NCI-H2171 (cell line): Measurements from ENCODE around the gene HERC6.
"Not testable (repeated sequence)": the region's sequence is repeated elsewhere in the genome, so short reads cannot be mapped to it uniquely, and the experiment has no call there.

Source experiments
- DNase-seq: peaks from one replicate; lab custom pipeline; 2025; lab: John Stamatoyannopoulos, UW

HERC6 gene

DNA sequence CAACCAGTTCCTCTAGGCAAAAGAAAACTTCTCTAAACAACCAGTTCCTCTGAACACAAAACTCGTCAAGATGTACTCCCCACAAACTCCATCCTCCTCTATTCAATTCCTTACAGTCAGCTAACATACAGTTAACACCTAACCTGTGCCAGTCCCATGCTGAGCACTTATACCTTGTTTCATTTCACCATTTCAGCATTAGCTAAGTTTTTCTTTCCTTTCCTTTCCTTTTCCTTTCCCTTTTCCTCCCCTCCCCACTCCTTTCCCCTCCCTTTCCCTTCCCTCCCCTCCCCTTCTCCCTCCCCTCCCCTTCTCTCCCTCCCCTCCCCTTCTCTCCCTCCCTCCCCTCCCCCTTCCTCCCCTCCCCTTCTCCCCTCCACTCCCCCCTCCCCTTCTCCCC lies 13.1 kb downstream of the HERC6 start:
- DNase-seq: no peak

DNA sequence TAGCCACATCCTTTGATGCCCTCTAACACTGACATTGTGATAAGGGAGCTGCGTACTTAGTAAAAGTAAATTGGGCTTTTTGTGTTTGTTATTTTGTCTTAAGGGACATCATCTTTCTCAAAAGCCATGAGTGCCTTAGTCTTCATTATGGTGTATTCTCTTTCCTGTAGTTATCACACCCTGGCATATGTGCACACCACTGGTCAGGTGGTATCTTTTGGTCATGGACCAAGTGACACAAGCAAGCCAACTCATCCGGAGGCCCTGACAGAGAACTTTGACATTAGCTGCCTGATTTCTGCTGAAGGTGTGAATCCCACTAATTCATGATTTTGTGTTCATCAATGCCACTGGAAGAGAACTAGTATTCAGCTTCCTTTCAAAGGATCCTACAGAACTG lies 18.0 kb downstream of the HERC6 start:
- DNase-seq: no peak

DNA sequence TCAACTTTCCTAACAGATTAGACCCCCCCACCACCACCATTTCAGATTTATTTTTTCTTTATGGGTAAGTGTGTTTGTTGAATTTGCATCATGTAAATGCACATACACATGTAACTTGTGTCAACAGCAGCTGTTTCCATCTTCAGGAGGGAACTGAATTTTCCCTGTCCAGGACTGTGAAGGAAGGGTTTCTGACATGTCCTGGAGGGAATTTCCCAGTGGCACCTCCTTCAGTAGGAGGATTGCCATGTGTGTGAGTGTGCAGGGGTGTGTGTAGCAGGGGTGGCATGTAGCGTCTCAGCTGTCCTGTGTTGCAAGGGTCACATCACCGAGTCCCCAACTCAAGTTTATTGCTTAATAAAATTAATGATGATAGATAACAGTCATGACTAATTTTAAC lies 19.7 kb downstream of the HERC6 start:
- DNase-seq: no peak

DNA sequence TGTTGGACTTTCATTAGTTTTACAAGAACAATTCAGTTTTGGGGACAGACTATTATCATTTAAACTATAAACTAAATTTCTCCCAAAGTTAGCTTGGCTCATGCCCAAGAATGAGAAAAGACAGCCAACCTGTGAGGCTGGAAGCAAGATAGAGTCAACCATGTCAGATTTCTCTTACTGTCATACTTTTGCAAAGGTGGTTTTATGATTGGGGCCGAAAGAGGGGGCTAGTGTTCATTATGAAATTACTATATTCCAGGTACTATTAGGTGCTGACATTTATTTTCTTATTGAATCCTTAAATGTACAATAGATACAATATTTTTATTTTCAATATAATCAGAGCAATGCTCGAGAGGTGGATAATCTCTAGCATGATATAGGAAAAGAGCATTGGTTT lies 30.6 kb downstream of the HERC6 start:
- no peak for DNase-seq

DNA sequence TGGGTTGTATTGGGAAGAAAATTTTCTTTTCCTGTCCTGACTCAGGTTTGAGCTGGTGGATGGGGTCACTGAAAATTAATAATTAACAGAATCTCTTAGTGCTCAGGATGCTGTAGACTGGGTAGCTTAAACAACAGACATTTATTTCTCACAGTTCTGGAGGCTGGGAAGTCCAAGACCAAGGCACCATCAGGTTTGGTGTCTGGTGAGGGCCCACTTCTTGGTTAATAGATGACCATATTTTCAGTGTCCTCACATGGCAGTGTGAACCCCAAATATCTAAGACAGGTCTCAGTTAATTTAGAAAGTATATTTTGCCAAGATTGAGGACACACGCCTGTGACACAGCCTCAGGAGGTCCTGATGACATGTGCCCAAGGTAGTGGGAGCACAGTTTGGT lies 31.1 kb downstream of the HERC6 start:
- no peak for DNase-seq

DNA sequence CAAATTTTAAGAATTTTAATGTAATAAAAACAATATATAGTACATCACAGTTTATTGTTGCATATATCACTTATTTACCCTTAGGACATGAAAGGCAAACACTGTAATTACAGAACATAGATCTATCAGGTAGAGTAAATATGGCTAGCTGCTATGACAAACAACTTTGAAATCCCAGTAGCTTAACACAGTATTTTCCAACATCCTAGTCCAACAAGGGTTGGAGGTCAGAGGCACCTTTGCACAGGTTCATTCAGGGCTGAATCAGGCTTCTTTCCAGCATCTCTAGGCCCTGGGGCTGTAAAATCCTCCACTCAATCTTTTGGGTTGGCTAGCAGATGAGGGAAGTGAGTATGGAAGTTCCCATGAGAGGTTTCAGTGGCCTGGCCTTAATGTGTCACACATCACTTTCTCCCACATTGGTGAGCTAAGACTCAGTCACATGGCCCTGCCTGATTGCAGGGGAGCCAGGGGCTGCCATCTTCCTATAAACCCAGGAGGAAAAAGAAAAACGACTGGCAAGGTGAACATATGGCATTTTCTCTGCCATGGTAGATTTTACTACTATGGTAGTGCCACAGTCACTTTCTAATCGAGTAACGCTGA lies 32.9 kb downstream of the HERC6 start:
- no peak for DNase-seq

DNA sequence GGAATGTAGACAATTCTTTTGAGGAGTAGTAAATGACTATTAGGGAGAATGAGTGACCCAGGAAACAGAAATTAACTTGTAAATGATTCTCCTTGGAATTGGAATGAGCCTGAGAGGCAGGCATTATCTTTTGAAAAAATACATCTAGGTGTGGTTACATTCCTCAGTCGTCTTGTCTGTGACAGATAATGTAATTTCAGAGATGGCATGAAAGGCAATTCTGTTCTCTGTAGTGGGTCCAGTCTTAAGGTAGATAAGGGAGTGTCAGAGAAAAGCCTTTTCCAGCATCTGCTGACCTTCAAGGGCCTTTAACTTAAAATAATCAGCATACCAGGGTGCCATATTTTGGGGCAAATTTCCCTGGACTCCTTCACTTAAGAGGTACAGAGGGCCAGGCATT lies 35.1 kb downstream of the HERC6 start:
- no peak for DNase-seq

DNA sequence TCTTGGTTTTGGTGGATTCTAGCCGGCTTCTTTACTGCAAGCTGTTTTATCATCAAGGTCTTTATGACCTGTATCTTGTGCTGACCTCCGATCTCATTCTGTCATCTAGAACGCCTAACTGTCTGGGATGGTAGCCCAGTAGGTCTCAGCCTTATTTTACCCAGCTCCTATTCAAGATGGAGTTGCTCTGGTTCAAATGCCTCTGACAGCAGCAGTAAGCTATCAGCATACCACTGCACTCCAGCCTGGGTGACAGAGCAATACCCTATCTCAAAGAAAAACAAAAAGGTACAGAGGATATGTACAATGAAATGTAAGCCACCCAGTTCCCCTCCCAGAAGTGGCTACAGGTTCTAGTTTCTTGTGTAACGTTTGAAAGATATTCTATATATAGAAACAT lies 36.1 kb downstream of the HERC6 start:
- DNase-seq: no peak

DNA sequence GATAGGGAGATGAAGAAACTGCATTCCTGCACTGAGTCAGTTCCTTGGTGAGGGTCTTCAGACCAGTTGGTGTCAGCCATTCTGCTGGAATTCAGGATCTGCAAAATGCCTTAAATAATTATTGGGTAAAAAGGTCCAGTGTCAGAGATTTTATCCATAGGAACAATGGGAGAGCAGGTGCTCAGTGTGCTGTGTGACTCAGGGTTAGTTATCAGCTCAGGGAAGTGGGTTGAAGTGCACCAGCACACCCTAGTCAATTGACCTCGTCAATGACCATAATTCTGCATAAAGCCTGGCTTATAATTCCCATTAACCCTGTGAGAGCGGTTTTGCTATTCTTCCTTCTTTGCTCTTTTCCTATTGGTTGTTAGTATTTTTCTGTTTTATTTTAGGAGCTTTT lies 37.3 kb downstream of the HERC6 start:
- DNase-seq: no peak

DNA sequence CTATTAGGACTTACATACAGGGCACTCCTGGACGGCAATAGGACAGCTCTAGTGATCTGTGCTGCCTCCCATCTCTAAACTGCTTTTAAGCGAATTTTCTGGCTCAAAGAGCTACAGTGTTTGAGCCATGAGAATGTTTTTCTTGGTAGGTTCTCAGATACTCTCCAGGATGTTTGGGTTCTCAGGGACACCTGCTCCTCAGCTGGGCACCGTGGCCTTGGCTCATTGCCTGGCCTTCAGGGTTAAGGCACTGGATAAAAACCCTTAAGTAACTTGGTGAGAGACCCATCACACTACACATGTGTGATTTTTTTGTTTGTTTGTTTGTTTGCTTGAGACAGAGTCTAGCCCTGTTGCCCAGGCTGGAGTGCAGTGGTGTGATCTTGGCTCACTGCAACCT lies 39.8 kb downstream of the HERC6 start:
- DNase-seq: no peak

DNA sequence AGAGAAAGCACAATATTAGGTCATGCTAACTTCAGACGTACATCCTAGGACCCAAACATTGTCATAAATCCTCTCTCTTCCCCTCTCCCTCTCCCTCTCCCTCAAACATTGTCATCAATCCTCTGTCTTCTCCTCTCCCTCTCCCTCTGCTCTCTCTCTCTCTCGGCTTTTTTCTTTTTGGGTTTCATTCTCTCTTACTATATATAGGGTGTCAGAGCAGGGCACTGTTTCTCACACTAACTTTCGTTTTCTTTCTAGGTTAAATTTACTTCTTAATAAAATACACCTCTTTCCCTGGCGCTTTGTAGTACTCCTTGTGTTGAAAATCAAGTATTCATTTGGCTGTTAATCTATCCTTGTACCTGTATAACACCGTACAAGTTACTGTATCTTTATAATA lies 41.2 kb downstream of the HERC6 start:
- DNase-seq: no peak

DNA sequence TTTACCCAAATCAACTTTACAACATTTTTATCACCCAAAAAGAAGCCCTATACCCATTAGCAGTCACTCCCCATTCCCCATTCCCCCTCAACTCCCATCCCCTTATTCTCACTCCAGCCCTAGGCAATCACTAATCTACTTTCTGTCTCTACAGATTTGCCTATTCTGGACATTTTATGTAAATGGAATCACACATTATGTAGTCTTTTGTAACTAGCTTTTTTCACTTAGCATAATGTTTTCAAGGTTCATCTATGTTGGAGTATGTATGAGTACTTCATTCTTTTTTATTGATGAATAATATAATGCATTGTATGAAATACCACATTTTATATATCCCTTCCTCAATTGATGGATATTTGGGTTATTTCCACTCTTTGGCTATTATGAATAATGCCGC lies 42.2 kb downstream of the HERC6 start:
- DNase-seq: no peak

DNA sequence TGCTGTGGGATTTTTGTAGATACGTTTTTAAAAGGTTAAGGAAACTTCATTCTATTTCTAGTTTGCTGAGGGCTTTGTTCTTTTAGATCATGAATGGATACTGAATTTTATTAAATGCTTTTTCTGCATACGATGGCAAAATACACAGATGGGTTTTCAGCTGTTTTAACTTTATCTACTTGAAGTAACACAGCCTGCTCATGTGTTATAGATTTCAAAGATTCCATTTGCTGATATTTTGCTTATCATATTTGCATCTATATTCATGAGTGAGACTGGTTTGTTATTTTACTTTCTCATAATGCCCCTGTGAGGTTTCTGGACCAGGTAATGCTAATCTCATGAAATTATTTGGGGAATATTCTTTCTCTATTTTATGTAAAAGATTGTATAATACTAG lies 43.8 kb downstream of the HERC6 start:
- DNase-seq: no peak

DNA sequence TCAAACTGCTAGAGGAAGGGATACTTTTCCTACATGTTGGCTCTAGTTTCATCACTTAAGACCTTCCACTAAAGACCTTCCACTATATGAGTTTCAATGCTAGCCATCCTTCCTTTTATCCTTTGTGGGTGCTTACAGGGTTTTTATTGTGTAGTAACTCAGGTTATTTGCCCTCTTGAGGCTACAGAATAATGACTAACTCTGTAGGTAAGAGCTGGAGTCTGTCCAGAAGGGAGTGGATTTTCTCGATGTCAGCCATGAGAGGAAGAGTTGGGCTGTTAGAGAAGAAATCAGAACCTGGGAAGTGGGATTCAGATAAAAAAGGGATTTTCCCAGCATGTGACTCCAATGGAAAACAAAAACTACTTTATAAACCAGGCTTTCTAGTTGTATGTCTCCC lies 50.7 kb downstream of the HERC6 start:
- DNase-seq: no peak

DNA sequence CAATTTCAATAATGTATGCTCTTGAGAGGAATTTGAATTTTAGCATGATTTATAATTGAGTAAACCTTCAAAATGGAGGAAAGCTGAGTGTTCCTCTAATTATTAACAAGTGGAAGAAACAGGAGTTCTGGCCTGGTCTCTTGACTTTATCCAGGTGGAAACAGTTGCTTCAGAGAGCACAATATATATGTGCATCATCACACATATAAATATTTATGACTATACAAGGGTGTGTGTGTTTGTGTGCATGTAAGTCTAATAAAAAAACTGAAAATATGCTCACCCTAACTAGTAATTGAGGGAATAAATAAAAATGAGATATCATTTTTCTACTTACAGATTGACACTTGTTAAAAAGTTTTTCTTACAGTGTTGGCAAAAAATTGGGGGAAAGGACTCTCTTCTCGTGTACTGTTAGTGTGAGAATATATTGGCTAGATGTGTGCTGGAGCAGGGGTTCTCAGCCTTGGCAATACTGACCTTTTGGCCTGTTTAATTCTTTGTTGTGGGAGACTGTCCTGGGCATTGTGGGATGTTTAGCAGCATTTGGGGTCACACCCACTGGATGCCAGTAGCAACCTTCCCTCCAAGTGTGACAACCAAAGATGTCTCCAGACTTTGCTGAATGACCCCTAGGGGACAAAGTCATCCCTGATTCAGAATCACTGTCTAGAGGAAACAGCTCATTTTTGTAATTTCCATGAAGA lies 57.5 kb downstream of the HERC6 start:
- no peak for DNase-seq

DNA sequence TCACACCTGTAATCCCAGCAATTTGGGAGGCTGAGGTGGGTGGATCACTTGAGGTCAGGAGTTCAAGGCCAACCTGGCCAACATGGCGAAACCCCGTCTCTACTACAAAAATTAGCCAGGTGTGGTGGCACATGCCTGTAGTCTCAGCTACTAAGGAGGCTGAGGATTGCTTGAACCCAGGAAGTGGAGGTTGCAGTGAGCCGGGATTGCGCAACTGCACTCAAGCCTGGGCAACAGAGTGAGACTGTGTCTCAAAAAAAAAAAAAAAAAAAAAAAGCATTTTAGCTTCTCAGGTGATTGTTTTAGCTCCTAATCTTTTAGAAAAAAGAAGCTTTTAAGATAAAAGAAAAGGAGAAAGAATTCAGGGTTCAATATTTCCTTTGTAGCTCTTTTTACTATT lies 59.2 kb downstream of the HERC6 start:
- DNase-seq: not testable (repeated sequence)

DNA sequence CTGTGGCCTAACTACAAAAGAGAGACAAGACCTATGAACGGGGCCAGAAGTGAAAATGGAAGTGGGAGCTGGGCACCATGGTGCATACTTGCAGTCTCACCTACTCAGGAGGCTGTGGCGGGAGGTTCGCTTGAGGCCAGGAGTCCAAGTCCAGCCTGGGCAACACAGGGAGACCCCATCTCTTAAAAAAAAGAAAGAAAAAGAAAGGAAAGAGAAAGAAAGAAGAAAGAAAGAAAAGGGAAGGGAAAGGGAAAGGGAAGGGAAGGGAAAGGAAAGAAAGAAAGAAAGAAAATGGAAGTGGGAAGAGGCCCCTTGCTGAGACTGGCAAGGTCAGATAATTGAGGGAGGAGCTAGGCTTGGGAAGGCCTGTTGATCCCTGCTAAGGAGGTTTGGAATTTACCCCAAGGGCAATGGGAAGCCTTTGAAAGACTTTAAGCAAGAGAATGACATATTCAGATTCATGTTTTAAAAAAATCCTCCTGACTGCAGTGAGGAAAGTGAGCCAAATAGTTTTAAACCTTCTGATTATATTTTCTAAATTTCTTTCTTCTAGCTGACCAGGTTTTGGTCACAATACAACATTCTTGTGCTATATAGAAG lies 60.6 kb downstream of the HERC6 start:
- DNase-seq: no peak

DNA sequence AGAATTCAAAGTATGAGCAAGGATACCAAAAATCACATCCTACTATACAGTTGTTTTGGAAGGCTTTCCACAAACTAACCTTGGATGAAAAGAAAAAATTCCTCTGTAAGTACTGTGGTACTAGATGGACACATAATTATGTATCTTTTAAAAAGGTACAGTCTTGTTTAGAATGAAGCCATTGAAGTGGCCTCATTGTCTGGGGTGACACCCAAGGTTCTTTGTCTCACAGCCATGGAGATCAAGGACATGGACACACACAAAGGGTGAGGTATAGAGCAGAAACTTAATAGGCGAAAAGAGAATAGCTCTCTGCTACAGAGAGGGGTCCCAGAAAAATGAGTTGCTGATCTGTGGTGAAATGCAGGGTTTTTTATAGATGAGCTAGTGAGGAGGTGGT lies 61.5 kb downstream of the HERC6 start:
- DNase-seq: no peak

DNA sequence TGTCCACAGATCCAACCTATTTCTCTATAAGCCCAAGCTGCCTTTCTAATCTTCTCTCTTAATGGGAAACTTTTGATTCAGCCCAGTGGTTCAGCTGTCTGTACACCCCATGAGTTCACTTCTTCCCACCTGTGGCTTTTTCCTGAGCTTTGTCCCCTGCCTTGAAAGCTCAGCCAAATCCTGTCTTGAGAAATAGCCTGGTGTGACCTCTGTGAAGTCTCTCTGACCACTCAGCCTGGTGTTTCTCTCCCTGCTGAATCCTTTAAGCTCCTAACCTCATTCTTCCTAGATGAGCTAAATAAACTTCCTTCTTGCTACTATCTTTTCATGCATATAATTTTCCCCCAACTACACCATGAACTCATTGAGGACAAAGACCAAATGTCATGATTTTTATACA lies 63.0 kb downstream of the HERC6 start:
- no peak for DNase-seq

DNA sequence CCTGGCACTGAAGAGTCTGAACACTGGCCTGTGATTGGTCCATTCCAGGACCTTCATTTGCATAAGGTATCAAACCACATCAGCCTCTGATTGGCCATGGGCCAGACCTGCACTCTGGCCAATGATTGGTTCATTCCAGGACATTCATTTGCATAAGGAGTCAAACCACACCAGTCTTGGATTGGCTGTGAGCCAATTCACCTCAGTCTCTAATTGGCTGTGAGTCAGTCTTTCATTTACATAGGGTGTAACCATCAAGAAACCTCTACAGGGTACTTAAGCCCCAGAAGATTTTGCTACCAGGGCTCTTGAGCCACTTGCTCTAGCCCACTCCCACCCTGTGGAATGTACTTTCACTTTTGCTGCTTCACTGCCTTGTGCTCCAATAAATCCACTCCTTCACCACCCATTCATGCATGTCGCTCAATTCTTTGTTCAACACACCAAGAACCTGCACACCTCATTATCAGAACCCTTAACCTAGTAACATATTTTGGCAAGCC lies 64.1 kb downstream of the HERC6 start:
- DNase-seq: no peak

DNA sequence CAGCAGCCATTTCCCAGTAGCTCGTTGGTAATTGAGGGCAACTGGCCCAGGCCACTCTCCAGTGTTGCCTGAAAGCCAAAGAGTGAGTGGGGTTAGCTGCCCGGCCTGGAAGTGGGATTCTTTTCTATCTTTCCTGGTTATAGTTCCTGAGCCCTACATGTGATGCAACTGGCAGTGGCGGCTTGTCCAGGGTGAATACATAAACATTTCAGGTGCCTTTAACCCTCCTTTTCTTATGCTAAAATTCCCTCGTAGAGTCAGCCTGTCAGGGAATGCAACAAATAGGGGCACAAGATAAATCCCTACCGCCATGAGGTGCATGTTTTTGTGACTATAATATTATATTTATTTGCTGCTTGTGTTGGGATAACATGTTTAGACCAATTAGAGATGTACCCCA lies 64.8 kb downstream of the HERC6 start:
- DNase-seq: no peak

DNA sequence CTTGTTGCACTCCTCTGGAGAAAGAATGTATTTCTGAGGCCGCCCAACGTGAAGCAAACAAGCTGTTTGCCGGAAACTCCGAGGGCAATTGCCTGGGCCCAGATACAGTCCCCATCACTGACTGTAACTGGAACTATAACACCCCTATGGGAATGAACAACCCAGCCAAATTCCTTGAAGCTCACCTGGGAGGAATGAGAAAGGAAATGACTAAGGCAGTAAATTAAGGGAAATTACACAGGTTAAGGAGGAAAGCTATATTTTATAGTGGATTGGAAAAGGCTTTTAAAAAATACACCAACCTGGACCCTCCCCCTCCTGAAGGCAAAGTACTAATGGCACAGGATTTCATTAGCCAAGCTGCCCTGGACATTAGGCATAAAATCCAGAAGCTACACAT lies 66.6 kb downstream of the HERC6 start:
- no peak for DNase-seq

DNA sequence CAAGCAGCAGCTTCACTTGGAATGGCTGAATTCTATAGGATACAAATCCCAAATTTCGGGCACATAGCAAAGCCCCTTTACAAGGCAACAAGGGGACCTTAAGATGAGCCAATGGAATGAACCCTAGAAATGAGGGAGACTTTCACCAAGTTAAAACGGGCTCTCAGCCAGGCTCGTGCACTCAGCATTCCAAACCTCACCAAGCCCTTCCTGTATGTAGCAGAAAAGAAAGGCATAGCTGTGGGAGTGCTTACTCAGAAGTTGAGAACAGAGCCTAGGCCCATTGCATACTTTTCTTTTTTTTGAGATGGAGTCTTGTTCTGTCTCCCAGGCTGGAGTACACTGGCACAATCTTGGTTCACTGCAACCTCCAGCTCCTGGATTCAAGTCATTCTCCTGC lies 67.5 kb downstream of the HERC6 start:
- DNase-seq: no peak
